Left lobe of liver (tissue), 2 donors: ENCODE measurements around the gene LTBR. TPM values are rescaled to one million over a fixed set of nuclear protein-coding genes. Genes with fewer than 3 reads are reported as not detected.
A peak's percentile ranks its signal among the peaks of the same experiment; 100 is the strongest.
"Not testable (repeated sequence)": the region's sequence is repeated elsewhere in the genome, so short reads cannot be mapped to it uniquely, and the experiment has no call there.

Experiments
- ATAC-seq: fragments of 200-7000 bp; cut with Tn5 transposase; one replicate; pipeline ENCODE4 v1.9.1; 2020; ENCODE audit warnings: mild to moderate bottlenecking, moderate library complexity
- DNase-seq: peaks from one replicate; pipeline ENCODE4 v3.0.0-alpha.2; 2020; ENCODE audit warnings: low spot score
- total RNA-seq: library from RNA; stranded (reverse); gene quantifications from one replicate; pipeline ENCODE4 v1.2.1, GENCODE V29; 2021
- donor health status: DM: no; HTN: no; CAD: no; lungs with moderate emphysema.
- donor health status: DM: no; HTN: yes; CAD: no.

LTBR gene
- 106 TPM for total RNA-seq

- peak; percentile 91 for ATAC-seq
Observed at GRCh38 chr12:6383572-6384498, at the start of gene LTBR. LTBR (plus strand) TSS chr12:6384162; CDS start chr12:6384359, 197 bp downstream.

GRCh38 chr12:6334359-6334758 is 49.6 kb upstream of the LTBR start:
- DNase-seq = no peak
- ATAC-seq = no peak

More at GRCh38 chr12:6383572-6384498, at the start of gene LTBR:
- peak; percentile 98 for DNase-seq

DNA sequence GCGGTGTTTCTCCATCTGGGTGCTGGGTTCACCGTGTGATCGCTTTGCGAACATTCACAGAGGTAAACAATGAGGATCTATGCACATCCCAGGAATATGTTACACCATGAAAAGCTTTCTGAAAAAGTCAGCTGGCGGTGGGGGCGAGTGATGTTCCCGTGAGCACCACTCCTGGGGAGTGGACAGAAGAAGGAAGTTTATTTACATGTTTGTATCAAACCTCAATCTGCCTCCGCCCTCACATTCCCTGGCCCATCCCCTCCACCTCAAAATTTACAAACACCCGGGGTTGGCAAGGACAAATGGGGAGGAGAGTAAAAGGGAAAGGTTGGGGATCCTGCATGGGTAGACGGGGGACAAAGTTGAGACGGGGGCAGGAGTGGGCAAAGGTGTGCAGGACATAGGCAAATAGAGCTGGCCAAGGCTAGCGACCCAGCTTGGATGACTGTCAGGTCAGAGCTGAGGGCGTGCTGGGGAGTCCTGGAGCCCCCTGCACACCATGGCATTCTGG is 49.0 kb upstream of the LTBR start:
- DNase-seq = peak; percentile 84

GRCh38 chr12:6335451-6336078 is 48.4 kb upstream of the LTBR start:
- ATAC-seq = peak; percentile 53
- peak; percentile 74 for DNase-seq

More for the DNA sequence above, 49.0 kb upstream of the LTBR start:
- ATAC-seq = peak; percentile 15

DNA sequence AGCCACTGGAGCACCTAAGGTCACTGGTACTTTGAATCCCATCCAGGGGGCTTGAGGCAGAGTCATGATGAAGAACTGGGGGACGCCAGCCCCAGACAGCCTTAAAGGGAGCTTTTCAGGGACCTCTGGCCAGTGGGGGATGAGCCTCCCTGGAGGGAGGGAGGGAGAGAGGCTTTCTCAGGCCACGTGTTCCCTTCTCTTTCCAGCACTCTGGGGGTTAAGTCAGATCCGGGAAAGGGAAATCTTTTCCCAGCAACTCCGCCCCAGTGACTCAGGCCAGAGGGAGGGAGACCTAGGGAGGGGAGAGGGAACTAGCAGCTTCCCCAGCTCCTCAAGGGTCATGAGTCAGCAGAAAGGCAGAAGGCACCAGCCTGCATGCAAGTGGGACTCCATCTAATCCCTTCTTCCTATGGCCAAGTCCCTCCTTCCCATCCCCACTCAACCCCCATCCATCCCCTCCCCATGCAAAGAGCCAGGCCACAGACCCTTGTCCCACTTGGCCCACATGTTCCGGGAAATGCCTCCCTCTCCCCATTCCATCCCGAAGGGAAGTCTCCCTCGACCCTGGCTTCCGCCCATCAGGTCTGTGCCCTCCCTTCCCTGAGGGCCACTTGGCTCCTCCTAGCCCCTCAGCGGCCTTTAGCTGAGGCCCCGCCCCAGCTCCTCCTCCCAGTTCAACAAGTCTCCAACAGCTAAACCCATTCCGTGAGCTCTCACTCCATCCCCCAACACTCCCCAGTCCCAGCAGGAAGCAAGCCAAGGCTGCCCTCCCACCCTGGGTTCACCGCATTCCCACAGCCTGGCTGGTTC is 47.7 kb upstream of the LTBR start:
- ATAC-seq (peak; percentile 75), DNase-seq (peak; percentile 95)

DNA sequence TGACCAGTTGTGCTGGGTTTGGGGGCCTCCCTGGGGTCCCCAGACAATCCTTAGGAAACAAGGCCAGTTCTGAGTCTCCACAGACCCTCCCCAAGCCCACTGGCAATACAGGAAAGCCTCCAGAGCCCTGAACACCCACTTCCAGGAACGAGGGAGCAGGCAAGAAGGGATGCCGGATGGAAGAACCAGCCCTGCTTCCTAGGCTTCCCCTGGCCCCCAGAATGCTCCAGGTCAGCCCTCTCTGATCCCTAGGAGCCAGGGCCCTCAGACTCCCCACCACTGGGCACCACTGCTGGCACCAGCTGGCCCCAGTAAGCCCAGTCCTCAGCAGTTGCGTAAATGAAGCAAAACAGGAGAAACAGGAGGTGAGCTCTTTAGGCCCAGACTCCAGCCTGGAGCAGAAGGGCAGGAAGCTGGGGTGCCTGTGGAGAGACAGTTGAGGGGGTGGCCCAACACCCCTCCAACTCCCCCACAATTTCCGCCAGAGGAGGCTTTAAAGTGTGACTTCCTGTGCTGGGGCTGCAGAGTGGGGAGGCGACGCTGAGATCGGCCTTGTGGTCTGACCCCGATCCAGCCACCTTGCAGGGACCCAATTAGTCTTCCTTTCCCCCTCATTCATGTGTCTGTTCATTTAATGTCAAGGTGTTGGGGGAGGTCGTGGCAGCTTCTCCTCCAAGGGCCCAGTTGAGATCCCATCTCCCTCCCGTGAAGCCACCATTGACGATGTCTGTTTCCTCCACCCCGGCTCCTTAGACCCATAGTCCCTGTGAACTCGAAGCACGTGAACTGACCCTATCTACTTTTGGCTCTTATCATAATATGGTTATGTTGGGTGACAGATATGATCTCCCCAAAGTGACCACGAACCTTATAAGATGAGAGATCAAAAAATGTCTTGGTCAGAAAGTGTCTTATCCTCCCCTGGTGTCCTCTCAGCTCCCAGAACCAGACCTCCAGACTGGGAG is 46.8 kb upstream of the LTBR start:
- ATAC-seq (peak; percentile 24), DNase-seq (no peak)

DNA sequence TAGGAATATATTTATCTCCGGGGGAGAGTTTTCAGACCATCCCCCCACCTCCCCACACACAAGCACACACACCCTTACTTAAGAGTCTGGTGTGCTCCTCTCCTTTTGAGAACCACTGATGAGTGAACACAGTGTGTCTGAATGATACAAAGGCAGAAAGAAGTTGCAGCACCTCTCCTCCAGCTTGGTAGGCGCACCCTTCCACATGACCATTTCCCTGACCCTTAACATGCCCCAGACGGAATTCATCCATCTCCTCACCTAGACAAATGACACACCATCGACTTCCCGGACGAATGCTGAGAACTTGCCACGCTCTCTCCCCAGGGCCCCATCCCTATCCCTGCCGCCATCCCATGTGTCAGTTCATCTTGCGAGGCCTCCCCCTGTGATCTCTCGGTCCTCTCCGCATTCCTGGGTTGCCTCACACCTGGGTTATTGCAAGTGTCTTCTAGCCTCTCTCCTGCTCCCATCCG is 46.0 kb upstream of the LTBR start:
- no peak for ATAC-seq
- no peak for DNase-seq

GRCh38 chr12:6338536-6338935 is 45.4 kb upstream of the LTBR start:
- not testable (repeated sequence) for DNase-seq, ATAC-seq

- ATAC-seq (no peak), DNase-seq (no peak)
Observed at GRCh38 chr12:6338955-6339354, 45.0 kb upstream of the LTBR start.

DNA sequence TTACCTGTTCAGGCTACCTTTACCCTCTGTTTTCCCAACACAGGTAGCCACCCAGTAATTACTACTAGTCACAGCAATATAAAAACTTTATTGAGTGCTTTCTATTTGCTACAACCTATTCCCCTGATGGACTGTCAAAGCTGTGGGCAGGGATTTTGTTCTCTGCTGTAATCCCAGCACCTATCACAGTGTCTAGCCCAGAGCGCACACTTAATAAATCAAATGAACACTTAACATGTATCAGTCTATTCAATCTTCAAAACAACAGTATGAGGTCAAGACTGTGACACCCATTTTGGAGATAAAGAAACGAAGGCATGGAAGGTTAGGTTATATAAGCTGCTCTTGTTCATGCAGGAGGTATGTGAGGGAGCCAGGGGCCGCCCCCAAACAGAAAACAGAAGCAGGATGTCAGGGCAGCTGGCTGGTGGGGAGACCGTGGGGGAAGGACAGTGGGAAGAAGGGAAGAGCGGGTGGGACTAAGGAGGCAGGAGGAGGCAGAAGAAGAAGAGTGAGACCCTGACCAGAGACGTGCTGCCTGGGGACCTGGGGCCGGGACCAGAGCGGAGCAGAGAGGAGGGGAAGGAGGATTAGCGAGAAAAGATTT is 43.8 kb upstream of the LTBR start:
- DNase-seq (no peak), ATAC-seq (no peak)

- DNase-seq (no peak), ATAC-seq (peak; percentile 2)
Observed at GRCh38 chr12:6340745-6341416, 43.1 kb upstream of the LTBR start.

DNA sequence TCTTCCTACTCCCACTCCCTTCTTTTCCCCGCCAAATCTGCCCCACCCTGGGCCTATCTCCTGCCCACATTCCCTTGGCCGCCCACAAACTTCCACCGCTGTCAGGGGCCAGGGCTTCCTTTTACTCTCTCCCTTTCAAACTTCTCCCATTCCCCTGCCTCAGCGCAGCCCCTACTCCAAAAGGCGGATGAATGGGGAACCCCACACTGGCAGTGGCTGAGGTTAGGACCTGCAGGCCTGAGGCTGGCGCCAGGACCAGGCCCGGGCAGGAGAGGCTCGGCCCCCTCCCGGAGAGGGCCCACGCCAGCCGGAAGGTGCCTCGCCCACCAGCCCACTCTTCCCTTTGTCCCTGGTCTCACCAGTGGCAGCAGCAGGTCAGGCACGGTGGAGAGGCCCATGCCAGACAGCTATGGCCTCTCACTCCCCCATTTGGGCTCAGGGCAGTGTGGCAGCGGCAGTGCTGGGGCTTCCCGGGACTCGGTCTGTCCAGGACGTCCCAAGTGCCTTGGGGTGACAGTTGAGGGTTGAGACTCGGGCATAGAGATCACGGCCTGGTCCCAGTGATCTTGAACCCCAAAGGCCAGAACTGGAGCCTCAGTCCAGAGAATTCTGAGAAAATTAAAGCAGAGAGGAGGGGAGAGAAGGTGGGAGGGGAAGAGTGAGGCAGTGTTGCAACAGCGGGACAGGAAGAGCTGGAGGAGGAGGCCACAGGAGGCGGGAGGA is 42.4 kb upstream of the LTBR start, which contains the start of gene TNFRSF1A:
Gene TNFRSF1A, minus strand, starts transcription at position 660 of the 723 bp plus-strand sequence. Its CDS starts 262 bp downstream, at position 398.
- DNase-seq = peak; percentile 80
- ATAC-seq = peak; percentile 79

DNA sequence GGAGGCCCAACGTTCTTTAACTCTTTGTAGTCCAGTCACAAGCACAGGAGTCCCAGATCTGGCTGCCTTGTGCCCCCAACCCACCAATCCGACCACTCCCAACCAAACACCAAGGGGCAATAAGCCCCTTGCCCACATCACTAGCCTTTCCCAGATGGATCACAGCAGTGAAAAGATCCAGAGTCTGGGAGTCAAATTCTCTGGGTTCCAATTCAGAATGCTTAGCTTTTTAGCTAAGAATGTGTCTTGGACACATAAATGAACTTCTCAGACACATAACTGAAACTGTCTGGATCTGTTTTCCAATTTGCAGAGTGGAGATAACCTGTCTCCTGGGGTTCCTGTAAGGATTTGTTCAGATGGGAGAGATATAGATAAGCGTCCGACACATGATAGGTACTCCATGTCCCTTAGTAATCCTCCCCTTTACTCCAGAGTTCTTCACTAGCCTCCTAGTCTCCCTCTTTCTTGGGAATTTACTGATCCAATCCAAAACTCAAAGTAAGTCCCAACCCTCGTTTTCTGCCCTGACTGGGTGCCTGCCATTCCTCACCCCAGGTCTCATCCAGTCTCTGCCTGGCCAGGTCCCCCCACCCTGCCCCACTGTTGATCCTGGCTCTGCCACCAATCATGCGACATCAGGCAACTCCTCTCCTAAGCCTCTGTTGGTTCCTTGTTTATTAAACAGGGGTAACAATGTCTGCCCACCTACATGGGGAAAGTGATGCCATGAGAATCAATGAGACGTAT is 41.6 kb upstream of the LTBR start:
- ATAC-seq (no peak), DNase-seq (no peak)

DNA sequence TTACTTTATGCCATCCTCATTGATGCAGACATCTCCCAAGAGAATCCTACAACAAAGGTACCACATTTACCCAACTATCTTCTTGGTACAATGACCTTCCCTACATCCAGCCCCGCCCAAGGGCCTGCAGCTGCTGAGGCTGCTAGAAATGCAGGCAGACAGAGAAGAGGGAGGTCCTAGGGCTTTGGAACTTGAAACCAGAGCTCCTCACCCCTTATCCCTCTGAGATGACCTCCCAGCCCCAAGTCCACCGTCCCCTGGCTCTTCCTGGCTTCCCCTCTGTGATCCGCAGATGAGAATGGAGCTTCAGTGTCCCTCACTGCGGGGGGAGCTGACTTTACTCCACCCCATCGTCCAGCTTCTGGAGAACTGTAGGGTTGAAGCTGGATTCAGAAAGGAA is 40.4 kb upstream of the LTBR start:
- no peak for ATAC-seq
- no peak for DNase-seq

- not testable (repeated sequence) for ATAC-seq, DNase-seq
Observed at GRCh38 chr12:6344101-6344660, 39.8 kb upstream of the LTBR start.

- ATAC-seq (no peak), DNase-seq (no peak)
Observed at GRCh38 chr12:6345319-6346091, 38.5 kb upstream of the LTBR start.
